Stimulated activated CD4-positive, alpha-beta T cell treated with anti-CD3 and anti-CD28 coated beads, Interleukin-4, amount 100 ng/mL, for 4 hours (primary cell): Measurements from ENCODE around the gene SMARCAL1.

Source experiments
- DNase-seq, 2 experiments: peaks; one replicate each; pipeline ENCODE4 v3.0.0-alpha.2; 2020

SMARCAL1 gene

DNA sequence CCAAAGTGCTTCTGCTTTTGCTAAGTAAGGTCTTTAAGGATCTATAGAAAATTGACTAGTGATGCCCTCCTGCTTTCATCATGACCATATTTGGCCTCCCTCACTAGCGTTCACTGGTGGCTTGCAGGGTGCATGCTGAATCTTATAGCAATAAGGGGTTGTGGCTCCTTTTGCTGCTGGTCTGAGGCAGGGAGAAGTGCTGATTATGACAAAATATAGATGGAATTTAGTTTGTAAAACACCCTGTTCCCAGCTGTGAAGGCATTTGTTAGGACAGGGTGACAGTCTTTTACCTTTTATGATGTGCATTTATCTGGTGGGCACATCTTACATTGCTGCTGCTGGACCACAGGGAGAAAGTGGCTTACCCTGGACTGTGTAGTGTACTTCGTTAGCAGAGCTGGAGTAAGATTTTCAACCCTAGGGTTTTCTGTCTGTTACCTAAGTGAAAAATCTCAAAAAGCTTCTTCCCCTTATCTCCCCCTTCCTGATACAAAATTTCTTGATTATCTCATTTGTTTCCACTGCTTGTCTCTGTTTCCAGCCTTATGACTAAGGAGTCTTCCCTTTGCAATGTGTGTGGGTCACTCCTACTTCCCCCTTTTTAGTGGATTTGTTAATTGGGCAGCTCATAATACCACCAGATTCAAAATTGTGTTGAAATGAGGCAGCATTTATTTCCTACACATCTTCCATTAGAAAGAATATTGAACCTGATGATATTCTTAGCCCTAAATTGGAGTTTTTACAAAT is 65.2 kb downstream of the SMARCAL1 start:
- no peak for DNase-seq

DNA sequence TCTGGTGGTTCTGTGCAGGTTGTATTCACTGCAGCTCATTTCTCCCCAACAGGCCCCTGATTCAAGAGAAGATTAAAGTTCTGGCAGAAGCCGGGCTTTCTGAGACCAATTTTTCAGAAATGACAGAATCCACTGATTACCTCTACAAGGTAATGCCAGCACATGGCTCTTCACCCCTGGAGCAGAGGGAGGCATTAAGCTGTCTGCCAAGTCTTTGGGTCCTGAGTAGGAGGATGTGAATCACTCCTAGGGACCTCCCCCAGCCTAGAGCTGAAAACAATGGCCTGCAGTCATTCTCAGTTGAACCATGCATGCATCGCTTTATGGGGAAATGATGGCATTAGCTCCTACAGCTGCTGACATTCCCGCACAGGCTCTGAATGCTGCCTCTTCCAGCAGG is 65.9 kb downstream of the SMARCAL1 start:
- no peak for DNase-seq

DNA sequence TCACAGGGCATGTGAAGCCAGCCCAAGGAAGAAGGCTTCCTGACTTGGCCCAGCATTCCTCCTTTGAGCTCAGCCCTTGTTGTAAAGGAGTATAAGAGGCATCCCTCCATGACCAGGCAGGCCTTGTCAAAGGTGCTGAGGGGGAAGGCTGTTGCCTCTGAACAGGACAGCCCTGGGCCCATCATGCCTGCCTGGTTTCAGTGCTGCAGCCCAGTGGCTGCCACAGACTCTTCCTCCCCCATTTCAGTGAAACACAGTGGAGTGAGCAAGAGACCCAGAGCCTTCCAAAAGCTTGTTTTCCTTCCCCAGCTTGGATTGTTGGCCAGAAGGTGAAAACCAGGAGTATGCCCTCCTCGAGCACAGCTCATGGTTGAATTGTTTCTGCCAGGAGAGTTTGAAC is 66.5 kb downstream of the SMARCAL1 start:
- DNase-seq, result no peak

DNA sequence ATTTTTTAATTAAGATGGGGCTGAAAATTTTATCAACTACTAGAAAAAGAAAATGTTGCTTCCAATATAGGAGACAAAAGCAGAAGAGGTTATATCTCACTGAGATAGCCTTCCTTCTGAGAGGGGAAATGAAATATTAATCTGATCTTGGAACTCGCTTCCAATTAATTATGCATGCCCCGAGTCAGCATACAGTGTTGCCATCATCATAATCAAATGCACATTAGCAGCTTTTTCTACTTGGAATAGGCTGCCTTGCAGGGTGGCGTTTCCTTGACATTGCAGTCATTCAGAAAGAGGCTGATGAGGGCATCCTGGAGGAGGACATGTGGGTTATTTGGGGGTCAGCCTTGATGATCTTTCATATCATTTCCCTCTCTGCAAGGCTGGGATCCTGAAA is 67.9 kb downstream of the SMARCAL1 start:
- DNase-seq, result no peak

DNA sequence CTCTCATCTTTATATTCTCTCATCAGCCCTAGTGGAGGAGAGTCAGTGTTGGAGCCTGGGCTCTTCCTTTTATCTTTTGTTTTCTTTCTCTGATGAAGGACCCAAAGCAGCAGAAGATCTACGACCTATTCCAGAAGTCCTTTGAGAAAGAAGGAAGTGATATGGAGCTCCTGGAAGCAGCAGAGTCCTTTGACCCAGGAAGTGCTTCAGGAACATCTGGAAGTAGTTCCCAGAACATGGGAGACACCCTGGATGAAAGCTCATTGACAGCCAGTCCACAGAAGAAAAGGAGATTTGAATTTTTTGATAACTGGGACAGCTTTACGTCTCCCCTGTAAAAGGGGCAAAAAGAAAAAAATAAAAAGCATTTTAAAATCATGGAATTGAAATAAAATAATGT is 70.4 kb downstream of the SMARCAL1 start:
- DNase-seq, result no peak

DNA sequence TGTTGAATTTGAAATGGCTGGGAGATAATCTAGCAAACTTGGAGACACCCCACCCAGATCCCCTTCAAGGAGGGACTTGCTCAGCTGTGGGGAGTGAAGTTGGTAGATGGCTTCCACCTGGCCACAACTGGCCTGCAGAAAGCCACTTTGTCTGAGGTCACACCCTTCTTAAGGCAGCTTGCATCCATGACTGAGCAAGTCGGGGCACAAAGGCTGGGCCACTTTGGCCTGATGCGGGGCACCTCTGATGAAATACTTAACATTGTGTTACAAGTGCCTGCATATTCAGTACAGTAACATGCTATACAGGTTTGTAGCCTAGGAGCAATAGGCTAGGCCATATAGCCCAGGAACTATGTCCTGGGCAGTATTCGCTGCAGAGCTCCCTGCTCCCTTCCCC is 73.0 kb downstream of the SMARCAL1 start:
- DNase-seq, result no peak

DNA sequence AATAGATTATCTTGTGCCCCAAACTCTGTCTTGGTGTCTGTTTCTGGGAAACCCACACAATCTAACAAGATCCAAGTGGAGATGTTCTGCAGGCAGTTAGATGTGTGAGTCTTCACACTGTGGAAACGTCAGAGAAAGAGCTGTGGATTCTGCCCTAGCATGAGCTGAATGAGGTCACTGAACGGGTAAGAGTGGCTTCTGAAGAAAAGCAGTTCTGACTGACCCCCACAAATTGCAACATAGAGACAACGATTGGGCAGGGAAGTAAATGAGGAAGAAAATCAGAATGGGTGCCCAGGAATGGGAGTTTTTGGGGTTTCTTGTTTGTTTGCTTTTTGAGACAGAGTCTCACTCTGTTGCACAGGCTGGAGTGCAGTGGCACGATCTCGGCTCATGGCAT is 73.5 kb downstream of the SMARCAL1 start:
- DNase-seq, result no peak

DNA sequence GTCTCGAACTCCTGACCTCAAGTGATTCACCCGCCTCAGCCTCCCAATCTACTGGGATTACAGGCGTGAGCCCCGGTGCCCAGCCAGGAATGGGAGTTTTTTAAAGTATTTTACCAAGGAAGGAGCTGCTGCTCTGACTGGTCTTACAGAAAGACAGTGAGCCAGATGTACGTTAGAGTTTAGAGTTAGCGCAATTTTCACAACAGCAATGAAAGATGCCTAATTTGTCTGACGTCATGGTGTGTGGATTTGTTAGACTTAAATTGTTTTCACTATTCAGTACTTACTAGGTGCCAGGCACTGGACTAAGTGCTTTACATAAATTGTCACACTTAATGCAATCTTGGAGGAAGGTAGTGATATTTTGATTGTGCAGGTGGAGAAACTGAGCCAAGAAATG is 74.0 kb downstream of the SMARCAL1 start:
- DNase-seq, result no peak

DNA sequence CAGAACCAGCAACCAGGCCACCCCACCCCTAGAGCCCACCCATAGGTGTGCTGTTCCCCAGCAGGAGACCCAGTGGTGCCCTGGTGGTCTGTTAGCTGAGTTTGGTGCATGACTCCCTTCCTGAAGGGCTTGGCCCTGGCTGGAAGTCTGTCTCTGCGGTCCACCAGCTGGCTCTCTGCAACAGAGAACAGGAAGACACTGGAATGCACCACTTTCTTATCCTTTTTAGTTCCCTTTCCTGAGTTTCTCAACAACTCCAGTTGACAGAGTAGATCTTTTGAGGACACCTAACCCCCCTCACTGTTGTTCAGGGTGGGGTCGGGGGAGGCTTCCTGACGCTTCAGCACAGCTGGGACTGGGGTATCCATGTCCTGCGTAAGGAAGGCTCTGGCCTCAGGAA is 74.4 kb downstream of the SMARCAL1 start:
- no peak for DNase-seq

DNA sequence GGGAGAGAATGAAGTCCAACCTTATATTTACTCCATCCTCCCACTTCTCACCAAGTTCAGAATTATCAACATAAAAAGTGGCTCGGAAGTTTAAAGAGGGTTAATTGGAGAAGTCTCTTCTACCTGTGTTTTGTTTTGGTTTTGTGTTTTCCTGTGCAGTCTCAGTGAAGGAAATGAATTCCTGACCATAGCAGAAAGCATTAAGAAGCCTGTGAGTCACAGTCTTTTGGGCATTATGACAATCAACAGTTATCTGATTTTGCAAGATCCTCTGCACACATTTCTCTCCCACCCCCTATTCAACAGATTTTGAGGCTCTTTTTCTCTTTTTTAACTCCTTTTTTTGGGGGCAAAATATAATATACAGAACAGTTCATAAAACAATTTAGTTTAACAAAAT is 77.8 kb downstream of the SMARCAL1 start:
- DNase-seq, result no peak

DNA sequence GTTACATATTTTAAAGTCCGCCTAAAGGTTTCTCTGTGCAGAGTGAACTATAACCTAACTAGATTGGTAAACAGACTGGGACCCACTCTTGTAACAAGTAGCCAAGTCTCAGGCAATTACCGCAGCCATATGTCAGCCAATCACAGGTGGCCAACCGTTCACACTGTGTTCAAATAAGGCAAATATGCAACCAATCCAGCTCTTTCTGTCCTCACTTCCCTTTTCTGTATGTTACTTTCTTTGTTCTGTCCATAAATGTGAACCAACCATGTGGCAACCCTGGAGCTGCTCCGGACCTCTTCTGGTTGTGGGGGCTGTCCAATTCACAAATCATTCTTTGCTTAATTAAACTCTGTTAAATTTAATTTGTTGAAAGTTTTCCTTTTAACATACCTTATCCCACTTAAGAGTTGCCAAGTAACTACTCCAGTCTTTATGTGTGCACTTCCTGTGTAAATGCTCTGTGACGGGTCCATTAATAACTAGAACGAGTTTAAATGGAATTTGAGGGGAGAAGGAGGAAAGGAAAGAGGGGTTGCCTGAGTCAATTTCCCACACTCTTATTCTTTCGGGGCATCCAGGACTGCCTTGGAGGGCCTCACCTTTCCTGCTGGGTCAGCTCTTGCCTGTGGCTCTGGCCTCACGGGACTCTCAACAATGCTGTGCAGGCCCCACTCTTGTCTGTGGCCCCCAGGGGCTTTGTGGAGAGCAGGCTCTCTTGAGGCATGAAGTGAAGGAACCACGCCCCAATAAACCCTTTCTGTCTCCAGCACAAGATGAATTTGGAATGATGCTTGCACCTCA is 79.7 kb downstream of the SMARCAL1 start:
- DNase-seq, result no peak

DNA sequence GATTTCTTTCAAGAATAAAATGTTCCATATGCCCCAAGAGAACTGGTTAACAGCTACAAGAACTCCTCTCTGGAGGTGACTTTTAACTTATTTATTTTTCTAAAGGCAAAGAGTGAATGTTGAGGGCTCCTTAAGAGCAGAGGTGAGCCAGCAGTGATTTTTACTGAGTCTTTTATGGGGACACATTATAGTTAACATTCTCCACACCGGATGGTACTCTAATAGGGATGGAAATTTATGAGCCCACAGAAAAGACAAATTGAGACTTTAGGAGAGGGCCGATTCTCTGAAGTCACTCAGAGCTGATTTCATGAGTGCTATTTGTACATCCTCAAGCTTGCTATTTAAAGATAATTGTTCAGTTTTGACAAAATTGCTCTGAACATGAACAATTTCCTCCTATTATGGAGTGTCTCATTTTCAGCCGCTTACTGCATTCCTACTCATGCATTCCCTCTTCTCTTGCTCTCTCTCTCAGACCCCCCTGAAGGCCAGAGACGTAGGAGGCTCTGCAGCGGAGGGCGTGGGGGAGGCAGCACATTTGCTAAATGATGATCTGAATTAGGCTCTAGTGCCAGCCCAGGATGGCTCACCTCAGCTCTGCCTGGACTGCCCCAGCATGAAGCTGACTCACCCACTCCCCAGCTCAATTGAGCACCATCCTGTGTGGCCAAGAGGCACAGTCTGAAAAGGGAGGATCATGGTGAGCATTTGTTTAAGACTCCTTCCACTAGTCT is 80.5 kb downstream of the SMARCAL1 start:
- DNase-seq, result no peak

DNA sequence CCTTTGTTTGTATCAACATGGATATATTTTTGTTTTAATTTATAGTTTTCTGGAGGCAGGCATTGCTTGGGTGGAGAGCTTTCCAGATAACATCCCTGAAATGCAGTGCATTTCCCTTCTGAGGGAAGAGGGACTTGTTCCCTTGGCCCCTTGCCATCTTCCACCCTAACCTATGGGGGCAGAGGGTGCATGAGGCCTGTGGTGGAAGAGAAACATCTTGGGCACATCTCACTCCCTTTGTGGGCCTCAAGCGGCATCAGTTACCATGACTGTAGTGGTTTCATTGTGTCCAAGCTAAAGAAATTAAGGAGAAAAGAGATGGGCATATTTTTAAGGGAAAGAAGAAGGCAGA is 81.0 kb downstream of the SMARCAL1 start:
- no peak for DNase-seq

DNA sequence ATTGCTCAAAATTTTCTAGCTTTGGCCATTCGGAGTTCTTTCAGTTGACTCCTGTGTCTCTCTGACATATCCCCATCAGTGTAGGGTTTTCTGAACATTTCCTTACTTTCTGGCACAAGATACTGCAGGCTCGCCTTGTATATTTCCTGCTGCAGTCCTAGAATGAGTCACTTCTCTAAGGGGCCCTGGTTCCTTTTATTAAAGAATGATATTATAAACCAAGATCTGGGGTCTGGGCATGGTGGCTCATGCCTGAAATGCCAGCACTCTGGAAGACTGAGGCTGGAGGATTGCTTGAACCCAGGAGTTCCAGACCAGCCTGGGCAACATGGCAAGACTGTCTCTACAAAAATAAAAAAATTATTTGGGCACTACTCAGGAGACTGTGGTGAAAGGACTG is 83.4 kb downstream of the SMARCAL1 start:
- DNase-seq, result no peak

DNA sequence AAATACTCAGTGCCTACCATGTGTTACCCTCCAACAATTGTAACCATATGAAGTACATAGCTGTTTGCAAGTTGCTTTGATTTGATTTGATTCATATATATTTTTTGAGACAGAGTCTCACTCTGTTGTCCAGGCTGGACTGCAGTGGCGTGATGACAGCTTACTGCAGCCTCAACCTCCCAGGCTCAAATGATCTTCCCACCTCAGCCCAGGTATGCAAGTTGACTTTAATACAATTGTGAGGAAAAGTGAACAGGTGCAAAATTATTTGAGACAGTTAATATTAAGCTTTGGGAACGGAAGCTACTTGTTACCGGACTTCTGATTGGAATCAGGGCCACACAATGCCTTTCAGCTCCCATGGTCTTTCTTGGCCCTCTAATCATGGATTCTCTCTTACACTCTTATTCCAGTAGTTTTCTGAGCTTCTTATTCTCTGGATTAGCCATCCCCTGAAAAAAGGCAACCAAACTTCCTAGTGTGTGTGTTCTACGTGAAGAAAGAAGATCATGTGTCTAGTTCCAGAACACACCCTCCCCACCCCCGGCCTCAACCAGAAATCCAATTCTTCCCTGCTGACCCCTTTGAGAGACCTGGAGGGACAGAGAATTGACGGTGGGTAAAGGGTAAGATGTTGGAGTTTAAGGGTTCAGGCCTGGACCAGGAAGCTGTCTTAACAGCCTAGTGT is 85.2 kb downstream of the SMARCAL1 start:
- no peak for DNase-seq

DNA sequence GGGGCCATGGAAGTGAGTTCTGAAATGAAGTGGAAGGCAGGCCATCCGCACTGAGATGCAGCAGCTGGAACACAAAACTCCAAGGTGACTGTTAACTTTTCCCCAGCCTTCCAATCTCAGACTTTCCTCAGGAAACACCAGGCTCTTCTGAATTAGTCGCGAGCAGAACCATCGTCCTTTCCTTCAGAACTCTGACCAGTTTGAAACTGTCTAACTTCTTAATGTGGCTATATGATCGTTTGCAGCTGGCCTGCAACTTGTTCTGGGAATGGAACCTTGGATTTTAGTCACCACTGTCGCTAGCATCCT is 85.7 kb downstream of the SMARCAL1 start:
- no peak for DNase-seq

DNA sequence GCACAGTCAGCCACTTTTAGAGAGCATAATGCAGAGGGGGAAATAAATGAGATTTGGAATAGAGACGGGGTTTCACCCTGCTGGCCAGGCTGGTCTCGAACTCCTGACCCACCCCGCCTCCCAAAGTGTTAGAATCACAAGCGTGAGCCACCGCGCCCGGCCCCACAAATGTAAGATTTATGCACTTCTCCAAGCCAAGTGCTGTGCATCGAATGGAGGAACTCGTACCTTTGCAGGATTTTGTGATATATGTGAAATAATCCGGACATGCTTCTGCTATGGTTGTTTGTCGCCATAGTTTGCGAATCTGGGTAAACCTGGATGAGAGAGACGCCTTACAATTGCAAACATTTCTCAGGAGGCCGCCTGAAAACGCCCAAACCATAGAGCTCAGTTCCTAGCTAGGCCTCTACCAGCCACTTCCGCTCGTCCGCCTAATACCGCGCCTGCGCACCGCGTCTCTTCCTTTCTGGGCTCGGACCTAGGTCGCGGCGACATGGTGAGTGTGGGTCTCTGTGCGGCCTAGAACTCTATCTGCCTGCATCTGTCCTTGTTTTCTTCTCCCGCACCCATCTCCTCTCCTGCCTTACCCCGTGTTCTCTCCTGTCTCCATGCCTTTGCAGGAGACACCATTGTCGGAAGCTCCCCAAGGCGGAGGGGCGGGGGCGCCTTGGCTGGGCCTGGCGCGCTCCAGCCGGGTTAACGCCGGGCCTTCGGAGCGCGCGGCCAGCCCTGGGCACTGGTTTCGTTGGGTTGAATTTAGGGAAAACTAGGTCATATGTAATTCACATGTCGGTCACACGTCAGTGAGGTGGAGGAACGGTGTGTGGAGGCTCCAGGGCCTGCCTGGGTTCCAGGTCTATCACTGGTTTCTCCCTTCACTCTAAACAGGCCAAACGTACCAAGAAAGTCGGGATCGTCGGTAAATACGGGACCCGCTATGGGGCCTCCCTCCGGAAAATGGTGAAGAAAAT is 86.4 kb downstream of the SMARCAL1 start, which contains the start of gene RPL37A:
Gene RPL37A, plus strand, starts transcription at position 466 of the 974 bp plus-strand sequence. Its CDS starts 31 bp downstream, at position 497.
- peak; percentile 85 to 89 for DNase-seq

DNA sequence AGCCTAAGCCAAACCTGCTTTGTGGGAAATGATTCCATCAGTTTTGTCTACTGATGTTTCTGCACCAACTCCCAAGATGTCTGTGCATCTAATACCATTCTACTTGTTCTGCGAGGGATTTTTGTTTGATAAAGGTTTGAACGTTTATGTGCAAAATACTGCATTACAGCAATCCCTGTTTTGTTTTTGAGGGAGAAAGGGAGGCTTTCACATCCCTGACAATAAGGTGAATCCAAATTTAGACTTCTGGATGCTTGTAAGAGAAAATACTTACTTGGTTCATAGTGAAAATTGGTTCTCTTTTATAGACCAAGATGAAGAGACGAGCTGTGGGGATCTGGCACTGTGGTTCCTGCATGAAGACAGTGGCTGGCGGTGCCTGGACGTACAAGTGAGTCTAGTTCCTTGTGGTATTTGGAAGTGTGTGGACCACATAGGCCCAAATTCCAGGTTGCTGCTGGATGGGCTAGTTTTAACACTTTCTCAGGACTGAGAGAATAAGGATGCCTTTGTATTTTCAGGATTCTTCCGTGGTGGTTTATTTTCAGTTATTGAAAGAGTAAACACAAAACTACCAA is 87.4 kb downstream of the SMARCAL1 start:
- no peak for DNase-seq

DNA sequence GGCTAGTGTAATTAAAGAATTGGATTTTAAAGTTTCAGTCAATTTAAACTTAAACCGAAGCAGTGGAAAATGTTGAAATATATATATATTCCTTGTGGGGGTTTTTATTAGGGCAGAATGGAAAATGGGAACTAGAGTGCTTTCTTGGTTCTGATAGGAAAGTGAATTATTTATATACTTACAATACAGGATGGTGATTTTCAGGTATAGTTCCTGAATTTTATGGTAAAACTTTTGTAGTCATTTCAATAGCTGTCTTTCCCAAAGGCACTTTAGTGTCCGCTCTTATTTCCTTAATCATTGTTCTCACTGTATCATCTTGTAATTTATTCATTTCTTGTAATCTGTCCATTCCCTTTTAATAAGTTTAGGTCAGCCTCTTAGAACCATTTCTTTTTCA is 88.3 kb downstream of the SMARCAL1 start:
- DNase-seq, result no peak

DNA sequence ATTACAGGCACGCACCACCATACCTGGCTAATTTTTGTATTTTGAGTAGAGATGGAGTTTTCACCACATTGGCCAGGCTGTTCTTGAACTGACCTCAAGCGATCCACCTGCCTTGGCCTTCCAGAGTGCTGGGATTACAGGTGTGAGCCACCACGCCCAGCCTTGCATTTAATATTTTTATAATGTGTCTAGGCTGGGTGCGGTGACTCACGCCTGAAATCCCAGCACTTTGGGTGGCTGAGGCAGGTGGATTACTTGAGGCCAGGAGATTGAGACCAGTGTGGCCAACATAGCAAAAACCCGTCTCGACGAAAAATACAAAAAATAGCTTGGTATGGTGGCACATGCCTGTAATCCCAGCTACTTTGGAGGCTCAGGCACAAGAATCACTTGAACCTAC is 89.6 kb downstream of the SMARCAL1 start:
- no peak for DNase-seq

DNA sequence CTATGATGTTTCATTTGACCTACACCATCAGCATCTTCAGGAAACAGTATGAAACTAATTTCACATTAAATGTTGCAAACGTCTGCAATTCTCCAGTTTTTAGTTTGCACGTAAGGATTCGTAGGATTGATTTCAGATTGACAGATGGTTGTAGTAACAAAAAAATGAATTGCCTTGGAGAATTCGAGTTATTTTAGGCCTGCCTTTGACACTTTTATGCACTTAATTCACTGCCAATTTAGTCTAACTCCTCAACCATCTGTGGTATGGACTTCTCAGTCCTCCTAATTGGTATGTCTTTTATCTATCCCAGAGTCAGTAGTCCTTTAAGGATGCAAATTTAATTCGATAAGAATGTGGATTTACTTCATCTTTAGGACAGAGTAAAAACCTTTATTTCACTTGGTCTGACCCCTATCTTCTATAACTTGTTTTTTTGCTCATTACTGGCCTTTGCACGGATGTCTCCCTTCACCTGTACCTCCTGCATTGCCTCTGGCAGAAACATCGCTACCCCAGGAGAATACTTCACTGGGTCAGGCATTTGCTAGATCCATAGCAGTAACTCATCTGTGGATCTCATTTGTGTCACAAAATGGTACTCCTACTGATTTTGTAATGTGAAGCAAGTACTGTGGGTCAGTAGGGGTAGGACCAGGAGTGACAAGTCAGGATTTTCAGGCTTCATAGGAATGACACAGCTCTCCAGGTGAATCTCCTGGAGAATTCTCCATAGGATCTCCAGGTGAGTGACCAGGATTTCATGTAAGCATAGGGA is 90.3 kb downstream of the SMARCAL1 start:
- DNase-seq, result no peak
